HG03025 (cell line): ENCODE data around the gene SQSTM1.

Experiments used
- ATAC-seq: cut with Tn5 transposase; IDR thresholded peaks from one replicate; pipeline ENCODE4 v1.9.1; 2021; ENCODE audit warnings: mild to moderate bottlenecking, moderate library complexity; ENCODE audit not compliant: unreplicated experiment, low FRiP score

Gene SQSTM1

DNA sequence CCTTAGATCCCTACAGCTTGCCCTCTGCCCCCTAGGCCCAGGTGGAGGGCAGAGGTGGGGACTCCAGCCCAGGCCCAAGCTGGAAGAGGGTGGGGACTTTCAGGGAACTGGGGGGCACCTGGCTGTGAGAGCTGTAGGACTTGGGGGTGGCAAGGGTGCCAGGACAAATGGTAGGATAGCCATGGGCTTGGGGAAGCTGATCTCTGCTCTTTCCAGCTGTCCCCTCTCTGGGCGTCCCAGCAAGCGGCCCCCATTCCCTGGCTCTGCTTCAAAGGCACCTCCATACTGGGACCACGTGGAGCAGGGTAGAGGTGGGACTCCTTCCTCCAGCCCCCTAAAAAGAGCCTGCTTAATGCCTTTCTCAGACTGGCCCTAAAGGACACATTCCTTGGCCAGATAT lies 26.5 kb upstream of the SQSTM1 start:
- ATAC-seq = no peak

DNA sequence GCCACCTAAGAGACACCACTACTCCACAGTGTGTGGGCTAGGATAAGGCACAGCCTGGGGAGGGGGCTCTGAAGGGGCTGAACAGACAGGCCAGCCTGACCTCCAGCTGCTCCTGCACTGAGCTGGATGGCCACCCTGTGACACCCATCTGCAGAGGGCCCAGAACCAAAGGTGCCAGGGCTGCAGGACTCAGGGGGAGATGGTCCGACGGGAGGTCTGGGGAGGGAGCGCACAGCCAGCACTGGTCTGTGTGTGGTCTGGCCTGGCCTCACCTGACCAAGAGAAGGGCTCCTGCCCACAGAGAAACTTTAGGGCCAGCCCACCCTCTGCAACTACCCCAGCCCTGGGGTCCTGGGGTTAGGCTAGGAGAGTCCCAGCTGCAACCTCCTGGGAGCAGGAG lies 26.1 kb upstream of the SQSTM1 start:
- no peak for ATAC-seq

DNA sequence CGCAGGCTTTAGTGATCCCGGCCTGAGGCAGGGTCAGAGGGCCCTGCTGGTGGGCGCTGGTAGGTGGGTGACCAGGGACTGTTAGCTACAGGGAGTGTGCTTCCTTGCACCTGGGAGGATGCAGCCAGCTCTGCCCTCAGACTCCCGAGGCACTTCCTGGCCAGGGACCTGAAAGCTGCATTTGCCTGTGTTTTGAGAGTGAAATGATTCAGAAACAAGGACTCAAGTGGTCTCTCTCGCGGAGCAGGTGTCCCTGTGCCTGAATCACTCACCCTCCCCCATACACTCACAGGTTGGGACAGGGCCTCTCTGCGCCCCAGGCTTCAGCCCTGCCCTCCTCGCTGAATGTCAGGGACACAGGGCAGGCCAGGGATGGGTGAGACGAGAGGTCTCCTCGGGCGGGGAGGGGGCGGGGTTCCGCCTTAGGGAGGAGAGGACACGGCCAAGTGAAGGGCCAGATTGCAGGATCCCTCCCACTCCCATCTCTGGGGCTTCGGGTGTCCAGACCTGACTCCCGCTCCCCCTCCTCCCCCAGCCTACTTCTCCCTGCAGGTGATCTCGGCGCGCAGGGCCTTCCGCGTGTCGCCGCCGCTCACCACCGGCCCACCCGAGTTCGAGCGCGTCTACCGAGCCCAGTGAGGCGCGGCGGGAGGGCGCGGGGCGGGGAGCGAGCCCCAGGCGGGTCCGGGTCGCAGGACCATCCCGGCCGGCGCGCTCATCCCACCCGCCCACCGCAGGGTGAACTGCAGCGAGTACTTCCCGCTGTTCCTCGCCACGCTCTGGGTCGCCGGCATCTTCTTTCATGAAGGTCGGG lies 25.4 kb upstream of the SQSTM1 start:
- peak; percentile 5 for ATAC-seq

DNA sequence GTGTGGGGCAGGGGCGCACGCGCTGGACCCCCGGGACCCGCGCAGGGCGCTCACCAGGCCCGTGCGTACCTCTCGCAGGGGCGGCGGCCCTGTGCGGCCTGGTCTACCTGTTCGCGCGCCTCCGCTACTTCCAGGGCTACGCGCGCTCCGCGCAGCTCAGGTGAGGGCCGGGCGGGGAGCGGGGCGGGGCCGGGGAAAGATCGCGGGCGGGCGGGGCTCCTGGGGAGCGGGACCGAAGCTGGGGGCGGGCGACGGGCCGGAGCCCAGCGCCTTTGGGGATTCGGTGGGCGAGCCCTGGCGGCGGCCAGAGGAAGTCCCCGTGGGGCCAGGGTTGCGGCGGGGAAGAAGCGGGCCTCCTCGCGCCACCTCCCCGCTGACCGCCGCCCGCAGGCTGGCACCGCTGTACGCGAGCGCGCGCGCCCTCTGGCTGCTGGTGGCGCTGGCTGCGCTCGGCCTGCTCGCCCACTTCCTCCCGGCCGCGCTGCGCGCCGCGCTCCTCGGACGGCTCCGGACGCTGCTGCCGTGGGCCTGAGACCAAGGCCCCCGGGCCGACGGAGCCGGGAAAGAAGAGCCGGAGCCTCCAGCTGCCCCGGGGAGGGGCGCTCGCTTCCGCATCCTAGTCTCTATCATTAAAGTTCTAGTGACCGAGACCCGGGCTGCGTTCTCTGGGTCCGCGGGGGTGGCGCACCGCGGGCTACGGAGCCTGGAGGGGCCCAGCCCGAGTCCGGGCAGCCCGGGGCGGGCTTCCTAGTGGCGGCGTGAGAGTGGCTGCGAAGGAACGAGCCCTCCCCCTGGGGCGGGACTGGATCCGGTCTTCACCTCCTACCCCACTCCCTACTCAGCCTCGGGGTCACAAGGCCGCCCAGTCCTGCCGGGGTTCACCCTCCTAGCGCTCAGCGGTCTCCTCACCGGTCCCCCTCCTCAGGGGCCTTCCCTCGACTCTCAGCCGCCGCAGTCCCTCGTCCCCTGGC lies 24.6 kb upstream of the SQSTM1 start:
- ATAC-seq = peak; percentile 68

DNA sequence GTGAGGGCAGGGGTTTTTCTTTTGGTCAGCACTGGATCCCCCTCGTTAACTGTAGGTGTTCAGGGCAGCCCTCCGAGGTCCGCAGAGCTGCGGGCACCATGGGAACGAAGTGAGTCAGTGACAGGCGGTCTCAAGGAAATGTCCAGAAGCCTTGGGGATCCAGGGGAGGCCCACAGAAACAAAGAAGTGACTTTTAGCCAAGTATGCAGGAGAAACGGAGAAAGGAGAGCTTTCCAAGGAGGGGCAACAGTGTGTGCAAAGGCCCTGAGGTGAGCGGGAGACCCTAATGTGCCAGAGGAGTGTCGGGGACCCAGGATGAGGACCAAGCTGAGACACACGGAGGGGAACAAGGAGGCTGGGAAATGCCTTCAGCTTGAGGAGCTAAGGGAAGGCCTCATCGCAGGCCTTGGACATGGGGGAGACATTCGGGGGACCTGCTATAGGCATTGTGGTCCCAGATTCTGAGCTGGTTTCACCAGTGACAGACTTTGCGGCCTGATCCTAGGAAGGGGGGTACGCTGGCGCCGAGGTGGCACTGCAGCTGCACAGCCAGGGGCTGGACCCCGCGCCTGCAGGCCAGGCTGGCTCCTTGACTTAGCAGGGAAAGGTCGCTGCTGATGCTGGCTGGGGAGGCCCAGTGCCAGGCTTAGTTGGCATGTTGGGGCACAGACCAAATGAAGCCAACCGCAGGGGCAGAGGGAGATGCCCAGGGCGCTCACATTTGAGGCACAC lies 23.7 kb upstream of the SQSTM1 start:
- no peak for ATAC-seq

DNA sequence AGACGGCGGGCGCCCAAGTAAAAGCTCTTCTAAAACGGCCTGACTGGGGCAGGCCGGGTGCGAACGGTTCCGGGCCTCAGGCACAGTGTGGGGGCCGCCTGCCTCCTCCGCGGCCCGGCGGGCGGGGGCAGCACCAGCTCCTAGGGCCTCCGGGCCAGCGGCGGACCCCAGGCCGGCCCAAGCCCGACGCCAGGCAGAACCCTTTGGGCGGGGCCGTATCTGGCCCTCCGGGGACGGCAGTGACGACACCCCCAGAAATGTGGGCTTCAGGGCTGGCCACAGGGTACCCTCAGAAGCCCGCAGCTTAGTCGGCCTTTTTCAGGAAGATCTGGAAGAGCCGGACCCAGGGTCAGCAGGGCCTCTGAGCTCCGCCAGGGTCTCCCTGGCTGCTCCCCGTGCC lies 23.0 kb upstream of the SQSTM1 start:
- no peak for ATAC-seq

DNA sequence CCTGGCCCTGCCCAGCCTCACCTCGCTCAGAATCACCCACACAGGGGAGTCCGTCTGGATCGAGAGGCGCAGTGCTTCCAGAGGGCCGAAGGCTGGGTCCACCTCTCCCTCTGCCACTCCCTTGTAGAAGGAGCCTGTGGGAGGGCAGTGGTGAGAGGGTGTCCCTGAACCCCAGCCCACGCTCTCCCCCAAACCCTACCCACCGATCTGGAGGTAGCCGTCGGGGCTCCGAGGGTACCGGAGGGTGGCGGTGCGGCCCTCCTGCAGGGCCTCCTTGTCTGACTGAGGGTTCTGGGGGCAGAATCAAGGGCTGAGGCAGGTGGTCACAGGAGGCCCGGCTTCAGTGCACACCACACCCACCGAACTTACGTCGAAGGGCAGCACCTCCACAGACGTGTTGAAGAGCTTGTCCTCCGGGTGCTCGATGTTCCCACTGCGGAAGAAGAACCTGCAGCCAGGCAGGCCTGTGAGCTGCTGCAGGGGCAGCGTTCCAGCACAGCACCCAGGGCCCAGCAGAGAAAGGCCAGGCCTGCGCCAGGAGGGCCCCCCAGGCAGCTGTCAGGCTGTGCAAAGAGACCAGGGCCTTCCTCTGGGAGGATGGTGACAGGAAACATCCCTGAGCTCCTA lies 22.4 kb upstream of the SQSTM1 start:
- no peak for ATAC-seq

DNA sequence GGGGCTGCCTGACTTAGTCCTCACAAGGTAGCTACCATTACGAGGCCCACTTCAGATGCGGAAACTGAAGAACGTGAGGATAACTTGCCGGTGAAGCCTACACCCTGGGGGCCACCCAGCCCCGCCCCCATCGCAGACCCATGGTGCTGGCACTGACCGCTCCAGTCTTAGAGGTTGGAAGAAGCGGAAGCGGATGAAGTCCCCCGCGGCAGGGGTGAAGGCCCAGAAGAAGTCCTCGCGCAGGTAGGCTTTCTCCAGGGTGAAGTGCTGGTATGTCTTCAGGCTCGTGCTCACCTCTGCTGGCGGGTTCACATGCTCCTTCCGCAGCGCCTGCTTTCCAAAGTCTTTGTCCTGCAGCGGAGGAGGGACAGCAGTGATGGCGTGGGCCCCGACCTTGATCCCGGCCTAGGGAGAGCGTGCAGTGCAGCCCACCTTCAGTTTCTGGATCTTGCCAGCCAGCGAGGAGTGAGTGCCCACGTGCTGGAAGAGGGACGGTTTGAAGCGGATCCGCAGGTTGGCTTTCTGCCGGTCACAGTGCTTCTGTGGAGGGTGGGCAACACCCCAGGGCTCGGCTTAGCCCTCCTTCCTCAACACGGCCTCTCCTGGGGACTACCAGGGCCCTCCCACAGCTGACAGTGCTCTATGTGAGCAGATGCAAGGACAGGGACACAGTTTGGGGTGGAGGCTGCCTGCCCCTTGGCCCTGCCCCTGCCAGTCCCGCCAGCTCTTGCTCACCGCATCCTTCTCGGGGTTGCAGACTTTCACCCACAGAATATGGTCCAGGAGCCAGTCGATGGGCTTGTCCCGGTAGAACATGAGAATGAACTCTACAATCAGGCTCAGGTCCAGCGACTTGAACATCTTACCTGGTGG lies 21.7 kb upstream of the SQSTM1 start:
- ATAC-seq = no peak

DNA sequence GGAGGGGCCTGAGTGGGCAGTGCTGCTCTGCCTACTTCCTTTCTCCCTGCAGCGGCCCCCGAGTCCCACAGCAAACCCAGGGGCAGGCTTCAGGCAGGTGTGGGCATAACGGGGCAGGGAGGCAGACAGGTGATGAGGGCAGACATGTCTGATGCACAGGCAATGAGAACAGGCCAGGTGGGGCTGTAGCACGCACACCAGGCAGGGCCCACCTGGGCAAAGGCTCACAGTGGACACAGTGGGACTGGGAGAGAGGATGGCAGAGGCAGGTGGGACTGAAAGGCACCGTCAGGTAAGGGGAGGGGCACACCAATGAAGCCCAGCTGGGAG lies 21.1 kb upstream of the SQSTM1 start:
- no peak for ATAC-seq

DNA sequence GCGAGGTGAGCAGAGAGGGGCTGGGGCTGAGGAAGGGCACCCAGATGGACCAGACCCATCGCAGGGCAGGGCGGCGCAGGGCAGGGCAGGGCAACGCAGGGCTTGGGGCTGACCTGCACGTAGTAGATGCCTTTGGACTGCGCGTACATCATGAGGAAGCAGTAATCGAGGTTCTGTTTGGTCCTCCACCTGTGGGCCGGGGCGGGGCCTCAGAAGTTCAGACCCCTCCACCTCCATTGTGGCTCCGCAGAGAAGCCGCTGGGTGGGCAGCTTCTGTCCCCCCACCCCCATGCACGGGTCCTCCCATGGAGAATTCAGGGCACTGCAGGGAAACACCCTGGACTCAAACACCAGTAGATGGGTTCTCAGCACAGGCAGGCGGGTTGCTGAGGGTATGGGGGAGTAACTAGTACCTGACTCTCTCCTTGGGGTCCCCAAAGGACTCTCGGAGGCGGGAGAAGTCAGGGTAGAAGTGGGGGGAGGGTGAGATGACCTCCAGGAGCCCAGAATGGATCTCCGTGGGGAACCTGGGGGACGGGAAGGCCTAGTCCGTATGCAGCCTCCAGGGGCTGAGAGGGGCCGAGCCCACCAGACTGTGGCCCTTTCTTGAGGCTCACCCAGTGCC lies 20.5 kb upstream of the SQSTM1 start:
- no peak for ATAC-seq

DNA sequence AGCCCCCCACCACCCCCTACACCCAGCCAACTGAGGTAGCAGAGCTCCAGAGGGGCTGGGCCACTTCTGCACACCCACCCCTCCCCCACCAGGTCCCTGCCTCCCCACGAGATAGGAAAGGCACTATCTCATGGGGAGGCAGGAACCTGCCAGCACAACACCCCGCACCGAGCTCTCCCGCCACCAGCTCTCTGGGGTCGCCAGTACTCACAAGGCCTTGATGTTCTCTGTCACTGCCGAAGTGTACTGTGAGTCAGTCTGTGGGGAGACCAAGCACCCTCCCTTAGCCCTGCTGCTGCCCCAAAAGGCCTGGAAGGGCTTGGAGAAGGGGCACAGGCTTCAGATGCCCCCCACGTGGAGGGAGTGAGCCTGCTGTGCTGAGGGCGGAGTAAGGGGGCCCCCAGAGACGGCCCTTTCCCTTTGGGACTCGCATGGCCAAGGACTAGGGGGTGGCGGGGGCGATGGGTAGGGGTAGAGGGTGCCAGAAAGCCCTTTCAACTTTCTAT lies 20.0 kb upstream of the SQSTM1 start:
- no peak for ATAC-seq

DNA sequence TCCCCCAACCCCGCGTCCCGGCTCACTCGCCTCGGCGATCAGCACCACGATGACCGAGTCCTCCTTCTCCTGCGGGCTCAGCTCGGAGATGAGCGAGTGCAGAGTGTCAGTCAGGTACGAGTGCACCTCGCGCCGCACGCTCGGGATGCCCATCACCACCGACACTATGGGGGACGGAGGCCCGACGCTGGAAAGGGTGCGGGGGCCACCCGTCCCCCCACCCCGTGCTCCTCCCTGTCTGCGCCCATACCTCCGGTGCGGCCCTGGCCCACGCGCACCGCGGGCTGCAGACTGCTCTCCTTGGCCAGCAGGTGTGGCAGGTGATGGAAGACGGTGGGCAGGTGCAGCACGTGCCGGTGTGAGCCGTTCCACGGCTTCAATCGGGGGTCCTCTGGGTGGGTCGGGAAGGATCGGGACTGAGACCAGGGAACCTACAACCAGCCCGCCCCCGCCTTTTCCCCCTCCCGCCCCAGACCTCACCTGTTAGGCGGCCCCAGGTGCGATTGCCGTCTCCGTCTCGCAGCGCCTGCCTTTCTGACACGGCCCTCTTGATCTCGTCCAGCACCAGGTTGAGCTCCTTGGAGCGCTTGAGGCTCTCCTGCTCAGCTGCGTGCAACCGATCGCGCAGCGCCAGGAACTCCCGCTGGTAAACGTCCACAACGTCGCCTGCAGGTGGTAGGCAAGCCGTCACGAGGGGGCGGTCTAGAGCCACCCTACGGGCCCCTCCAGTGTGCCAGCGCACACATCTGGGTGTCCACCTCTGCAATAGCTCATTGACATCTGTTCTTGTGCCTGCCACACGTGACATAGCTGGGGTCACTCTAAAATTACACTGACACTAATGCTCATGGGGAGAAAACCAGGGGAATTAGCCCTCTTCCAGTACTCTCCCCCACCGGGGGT lies 19.1 kb upstream of the SQSTM1 start:
- ATAC-seq = no peak

DNA sequence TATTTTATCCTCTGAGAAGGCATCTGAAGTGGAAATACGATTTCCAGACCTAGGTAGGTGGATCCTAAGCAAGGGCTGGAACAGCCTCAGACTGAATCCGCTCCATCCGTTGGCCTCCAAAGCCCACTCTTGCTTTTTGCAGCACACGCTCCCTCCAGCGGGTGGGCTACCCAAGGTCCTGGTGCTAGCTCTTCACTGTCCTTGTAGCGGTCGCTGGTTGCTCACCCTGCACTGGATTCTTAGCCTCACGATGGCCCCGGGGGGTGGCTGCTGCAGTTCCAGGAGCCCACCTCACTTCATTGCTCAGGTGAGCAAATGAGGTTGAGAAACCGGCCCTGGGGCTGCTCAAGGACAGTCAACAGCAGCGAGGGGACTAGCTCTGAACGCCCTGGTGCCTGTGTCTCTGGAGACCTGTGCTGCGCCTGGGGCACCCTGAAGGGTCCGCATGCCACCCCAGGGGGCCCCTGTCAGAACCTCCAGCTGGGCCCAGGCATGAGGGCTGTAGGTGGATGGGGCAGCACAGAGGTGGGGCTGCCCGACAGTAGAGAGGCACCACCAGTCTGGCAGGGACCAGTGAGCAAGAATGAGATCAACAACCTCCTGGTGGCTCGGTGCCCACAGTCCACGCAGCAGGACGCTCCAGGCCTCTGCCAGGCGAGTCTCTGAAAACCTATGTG lies 18.4 kb upstream of the SQSTM1 start:
- ATAC-seq = no peak

DNA sequence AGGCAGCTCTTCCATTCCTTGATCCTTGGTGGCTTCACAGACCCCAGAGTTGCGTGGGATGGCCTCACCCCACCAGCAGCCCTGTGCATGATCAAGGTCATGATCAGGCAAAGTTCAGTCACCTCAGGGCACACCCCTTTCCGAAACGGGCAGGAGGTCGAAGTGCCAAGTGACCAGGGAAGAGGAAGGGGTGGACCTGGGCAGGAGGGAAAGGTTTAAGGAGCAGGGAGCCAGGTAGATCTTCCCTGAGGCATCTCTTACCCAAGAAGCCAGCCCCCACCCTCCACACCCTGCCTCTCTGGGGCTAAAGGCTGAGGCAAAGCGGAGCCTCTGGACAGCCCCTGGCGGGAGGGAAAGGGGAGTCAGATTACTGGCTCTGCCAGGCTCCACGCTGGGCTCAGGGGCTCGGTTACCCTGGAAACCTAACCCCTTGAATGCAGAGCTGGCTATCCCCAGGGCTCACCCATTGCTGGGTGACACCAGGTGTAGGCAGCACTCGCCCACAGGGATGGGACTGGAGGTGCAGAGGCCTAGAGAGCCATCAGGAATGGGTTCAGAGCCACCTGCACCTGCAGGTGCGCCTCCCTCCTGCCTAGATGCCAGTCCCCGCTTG lies 17.6 kb upstream of the SQSTM1 start:
- ATAC-seq = no peak

DNA sequence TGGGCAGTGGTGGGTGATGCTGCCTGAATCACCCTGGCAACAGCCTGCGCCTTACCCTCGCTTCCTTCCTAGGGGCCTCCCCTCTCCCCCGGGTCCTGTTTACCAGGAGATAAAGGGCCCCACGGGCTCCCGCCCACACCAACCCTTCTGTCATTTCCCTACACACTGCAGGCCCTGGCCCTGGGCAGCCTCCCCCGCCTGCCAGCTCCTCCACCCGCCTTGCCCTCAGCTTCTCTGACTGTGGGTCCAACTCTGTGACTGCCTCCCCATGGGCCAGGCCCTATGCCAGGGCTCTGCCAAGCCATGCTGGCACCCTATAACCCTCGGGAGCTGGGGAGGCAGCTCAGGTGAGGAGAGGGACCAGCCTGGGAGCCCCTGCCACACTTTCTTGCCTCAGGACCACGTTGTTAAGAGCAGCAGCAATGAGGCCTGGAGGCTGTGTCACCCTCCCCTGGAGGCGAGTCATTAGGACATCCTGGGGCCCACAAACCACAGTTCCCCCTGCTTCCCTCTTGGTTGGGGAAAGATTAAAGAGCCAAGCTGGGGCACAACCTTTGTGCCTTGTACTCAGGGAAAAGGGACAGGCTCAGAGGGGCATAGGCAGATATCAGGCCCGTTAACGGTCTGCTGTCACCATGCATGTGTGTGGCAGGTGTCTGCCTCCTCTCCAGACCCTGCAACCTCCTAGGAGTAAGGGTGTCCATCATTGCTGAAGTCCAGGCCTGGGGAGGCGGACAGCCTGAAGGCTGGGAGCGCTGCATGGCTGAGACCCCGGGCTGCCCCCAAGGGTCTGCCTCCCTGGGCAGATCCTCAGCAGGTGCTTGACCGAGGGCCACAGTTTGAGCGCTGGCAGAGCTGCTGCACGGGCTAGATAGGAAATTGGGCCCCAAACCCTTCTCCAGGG lies 16.8 kb upstream of the SQSTM1 start:
- ATAC-seq = no peak

DNA sequence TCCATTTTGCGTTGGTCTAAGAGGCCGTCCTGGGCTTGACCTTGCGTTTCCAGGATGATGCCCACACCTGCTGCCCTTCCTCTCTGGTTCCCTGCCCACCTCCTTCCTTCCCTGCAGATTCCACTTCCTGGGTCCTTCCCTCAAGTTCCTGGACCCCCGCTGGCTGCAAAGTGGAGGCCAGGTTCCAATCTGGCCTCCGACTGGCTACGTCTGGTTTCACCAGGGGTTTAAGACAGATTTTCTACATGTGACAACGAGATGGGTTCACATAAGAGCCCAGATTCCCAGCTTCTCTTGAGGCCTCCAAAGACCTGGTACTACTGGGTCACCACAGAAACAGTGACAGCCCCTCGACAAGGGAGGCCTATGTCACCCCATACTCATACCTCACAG lies 16.2 kb upstream of the SQSTM1 start:
- ATAC-seq = no peak
